ENCODE results near the gene FAF1.

The FAF1 gene

DNA sequence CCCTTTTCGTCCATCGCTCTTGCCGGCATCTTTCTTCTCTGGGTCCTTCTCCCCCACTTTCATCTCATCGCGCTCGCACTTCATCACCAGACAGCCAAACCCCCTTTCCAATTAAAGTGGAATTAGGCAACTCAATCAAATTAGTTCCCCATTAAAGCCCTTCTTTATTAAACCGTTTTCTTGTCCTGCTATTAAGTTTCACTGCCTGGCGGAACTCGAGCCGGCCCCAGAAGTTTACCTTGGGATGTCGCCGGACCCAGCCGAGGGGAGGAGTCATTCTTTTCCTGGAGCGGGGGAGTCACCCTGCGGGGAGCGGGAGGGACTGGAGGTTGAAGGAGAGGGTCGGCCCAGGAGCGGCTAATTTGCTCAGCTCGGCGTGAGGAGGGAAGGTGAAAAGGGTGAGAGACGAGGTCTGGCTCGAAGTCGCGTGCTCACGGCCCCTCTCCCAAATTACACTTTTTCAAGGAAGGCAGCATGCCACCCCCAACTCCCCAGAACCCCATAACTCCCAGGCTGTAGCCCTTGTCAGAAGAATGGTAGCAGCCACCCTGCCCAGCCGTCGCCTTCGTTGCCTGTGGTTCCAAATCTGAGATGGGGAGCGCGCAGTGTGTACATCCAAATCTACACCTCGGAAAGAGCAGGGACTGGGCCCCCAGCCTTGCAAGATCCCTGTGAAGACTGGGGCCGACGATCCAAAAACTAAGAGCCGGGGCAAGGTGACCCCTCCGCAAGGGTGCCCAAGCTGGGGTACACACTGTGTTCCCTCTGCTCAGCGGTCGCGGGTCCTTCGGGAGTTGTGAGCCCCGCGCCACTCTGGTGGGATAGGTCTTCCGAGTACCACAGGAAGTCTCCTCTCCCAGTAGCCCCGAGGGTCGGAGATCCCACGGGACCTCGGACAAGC lies 543.3 kb downstream of the FAF1 start:
- Mint-ChIP-seq H3K9me3 (no peaks in the 10 kb centered on the region), H3K27ac (ENCODE audit: low read depth) (no peak overlapping the region), H3K4me1 (peaks cover 20% of the 10 kb centered on the region), H3K27me3 (peaks cover 80% of the 10 kb centered on the region), H3K36me3 (ENCODE audit: insufficient read depth) (no peaks in the 10 kb centered on the region), H3K4me3 (no peak overlapping the region)
- DNase-seq (ENCODE audit: low spot score in 2 of 2) = no peak
- ATAC-seq (replicated peaks; ENCODE audit: extremely low read depth, poor library complexity, severe bottlenecking) = no peak

DNA sequence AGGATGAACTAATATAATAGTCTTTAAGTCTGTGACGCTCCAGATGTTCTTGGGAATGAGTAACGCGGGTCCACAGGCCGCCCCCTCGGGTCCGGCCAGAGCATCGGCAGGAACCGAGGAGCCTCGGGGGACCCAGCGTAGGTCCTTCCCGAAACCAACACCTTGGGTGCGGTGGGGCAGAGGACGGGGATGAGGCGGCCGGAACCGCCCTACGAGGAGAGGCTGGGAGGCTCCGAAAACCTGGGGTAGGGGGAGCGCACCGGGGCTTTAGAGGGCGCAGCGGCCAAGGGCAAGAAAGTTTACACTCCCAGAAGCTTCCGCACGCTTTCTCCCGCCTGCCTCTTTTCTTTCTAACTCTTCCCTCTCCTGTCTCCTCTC lies 543.9 kb downstream of the FAF1 start:
- ATAC-seq (replicated peaks; ENCODE audit: extremely low read depth, poor library complexity, severe bottlenecking) (no peak), DNase-seq (ENCODE audit: low spot score in 2 of 2) (no peak)
- Mint-ChIP-seq H3K4me1 (peaks cover 18% of the 10 kb centered on the region), H3K27me3 (peaks cover 78% of the 10 kb centered on the region), H3K36me3 (ENCODE audit: insufficient read depth) (no peaks in the 10 kb centered on the region), H3K9me3 (no peaks in the 10 kb centered on the region), H3K27ac (ENCODE audit: low read depth) (no peak overlapping the region), H3K4me3 (no peak overlapping the region)

DNA sequence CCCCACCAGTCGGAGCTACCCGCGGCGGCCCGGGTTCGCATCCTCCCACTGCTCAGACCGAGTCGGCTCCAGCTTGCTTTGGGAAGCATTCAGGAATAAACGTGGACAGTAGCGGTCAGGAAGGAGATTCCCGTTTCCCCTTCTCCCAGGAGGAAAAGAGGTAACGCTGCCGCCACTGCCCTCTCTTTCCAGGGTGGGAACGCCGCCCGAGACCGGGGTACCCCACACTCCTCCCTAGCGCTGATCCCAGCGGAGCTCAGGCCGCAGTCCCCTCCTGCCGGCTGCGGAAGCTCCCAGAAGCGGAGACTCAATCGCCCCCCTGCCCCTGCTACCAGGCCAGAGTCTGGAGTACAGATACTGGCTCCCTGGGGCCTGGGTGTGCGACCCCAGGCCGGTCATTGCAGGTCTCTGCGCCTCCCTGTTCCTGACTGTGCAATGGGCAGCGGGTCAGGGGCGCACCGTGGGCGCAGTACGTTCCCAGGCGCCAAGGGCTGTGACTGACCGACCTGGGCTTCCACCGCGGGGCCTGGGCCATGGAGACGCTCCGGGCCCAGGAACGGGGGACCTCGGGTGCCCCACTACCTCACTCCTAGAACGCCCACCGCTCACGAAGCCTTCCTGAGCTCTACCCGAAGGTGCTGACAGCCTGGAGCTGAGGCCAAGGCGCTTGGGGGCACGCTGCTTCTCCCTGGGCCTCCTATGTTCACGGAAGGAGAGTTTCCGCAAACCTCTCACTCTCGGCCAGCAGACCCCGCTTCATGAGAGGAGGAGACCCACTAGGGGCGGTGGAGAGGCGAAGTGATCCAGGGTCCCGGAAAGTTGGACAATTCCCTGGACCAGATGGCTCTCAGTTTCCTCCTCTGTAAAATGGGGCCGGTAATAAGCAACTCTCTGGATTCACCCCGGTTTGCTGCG lies 544.6 kb downstream of the FAF1 start:
- Mint-ChIP-seq H3K9me3 (no peaks in the 10 kb centered on the region), H3K27me3 (peaks cover 80% of the 10 kb centered on the region), H3K4me3 (no peak overlapping the region), H3K4me1 (peaks cover 17% of the 10 kb centered on the region), H3K27ac (ENCODE audit: low read depth) (no peak overlapping the region), H3K36me3 (ENCODE audit: insufficient read depth) (no peaks in the 10 kb centered on the region)
- ATAC-seq (replicated peaks; ENCODE audit: extremely low read depth, poor library complexity, severe bottlenecking) (no peak), DNase-seq (ENCODE audit: low spot score in 2 of 2) (no peak)

DNA sequence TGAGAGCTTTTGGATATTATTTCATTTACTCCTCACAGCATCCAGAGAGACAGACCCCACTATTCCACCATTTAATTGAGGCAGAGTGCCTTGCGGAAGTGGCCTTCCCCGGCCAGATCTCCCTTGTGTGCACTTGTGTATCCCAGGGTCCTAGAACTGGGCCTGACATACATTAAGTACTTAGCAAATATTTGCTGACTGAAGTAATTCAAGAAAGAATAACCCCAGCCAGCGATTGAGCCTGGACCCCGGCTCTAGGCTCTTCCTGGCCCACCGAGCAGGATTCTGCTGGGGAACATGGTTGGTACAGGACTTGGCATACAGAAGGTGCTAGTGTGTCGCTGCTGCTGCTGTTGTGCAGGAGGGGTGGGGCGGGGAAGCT lies 545.2 kb downstream of the FAF1 start:
- DNase-seq (ENCODE audit: low spot score in 2 of 2) = no peak
- no peaks in the 10 kb centered on the region for H3K9me3 Mint-ChIP-seq
- H3K27ac Mint-ChIP-seq (ENCODE audit: low read depth) = no peak overlapping the region
- peaks cover 80% of the 10 kb centered on the region for H3K27me3 Mint-ChIP-seq
- no peaks in the 10 kb centered on the region for H3K36me3 Mint-ChIP-seq (ENCODE audit: insufficient read depth)
- ATAC-seq (replicated peaks; ENCODE audit: extremely low read depth, poor library complexity, severe bottlenecking) = no peak
- H3K4me1 Mint-ChIP-seq = peaks cover 10% of the 10 kb centered on the region
- H3K4me3 Mint-ChIP-seq = no peak overlapping the region

DNA sequence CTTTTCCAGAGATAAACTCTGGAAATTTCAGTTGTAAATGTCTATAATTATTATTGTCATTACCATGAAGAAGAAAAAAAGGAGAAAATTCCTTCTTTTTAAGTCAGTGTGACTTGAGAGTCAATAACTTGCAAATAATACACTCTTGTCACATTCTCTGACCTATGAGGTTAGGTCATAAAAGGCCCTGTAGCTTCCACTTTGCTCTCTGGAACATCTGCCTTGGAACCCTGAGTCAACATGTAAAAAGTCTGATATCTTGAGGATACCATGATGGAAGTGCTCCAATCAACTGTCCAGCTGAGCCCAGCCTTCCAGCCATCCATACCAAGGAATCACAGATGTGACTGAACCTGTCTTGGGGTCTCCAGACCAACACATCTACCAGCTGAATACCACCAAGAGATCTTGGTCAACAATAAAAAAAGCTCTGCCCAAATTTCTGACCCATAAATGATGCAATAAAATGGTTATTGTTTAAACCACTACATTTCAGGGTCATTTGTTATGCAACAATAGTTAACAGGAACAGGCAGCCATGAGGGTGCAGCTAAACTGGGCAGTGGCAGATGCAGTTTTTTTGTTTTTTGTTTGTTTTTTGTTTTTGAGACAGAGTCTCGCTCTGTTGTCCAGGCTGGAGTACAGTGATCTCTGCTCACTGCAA lies 547.1 kb downstream of the FAF1 start:
- Mint-ChIP-seq H3K4me1 (peaks cover 7% of the 10 kb centered on the region), H3K9me3 (no peaks in the 10 kb centered on the region), H3K4me3 (no peak overlapping the region), H3K36me3 (ENCODE audit: insufficient read depth) (no peaks in the 10 kb centered on the region), H3K27ac (ENCODE audit: low read depth) (no peak overlapping the region), H3K27me3 (peaks cover 76% of the 10 kb centered on the region)
- no peak for ATAC-seq (replicated peaks; ENCODE audit: extremely low read depth, poor library complexity, severe bottlenecking)
- DNase-seq (ENCODE audit: low spot score in 2 of 2) = no peak

DNA sequence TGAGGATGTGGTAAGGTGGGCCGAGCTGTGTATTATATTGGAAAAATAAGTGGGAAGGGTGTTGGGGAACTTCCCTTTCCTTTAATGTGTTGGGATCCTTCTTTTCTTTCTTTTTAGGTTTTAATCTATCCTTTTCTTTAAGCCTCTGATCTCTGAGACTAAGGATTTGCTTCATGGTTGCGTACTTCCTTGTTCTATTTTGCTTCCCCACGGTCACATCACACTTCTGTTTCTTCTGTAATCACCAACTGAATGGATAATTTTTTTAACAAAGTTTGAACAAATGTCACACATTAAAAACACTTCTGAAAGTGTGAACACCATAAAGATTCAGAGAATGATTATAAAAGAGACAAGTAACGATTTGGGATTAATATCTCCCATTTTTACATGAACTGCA lies 554.3 kb downstream of the FAF1 start:
- ATAC-seq (replicated peaks; ENCODE audit: extremely low read depth, poor library complexity, severe bottlenecking) (no peak), DNase-seq (ENCODE audit: low spot score in 2 of 2) (no peak)
- H3K27ac Mint-ChIP-seq (ENCODE audit: low read depth) = no peak overlapping the region
- no peaks in the 10 kb centered on the region for H3K4me1 Mint-ChIP-seq
- no peaks in the 10 kb centered on the region for H3K36me3 Mint-ChIP-seq (ENCODE audit: insufficient read depth)
- no peaks in the 10 kb centered on the region for H3K9me3 Mint-ChIP-seq
- H3K4me3 Mint-ChIP-seq = no peak overlapping the region
- peaks cover 82% of the 10 kb centered on the region for H3K27me3 Mint-ChIP-seq

DNA sequence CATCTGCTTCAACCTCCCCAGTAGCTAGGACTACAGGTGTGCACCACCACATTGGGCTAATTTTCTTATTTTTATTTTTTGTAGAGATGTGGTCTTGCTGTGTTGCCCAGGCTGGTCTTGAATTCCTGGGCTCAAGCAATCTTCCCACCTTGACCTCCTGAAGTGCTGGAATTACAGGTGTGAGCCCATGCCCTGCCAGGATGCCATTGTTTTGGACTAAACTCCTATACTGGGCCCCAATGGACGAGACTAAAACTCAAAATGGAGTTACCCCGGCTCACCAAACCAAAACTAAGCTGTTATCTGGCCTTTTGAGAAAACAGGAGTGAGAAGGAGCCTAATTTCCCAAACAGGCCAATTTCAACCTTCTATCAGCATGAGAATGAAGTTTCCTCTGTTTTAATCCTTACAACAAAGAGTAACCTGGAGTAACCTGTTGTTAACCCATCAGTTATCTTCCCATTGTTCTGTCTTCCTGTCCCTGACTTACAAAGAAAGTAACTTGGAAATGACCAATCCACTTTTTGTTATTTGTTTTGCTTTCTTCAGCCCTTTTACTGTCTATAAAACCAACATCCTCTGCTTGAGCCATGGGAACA lies 566.4 kb downstream of the FAF1 start:
- Mint-ChIP-seq H3K9me3 (no peaks in the 10 kb centered on the region), H3K27me3 (peaks cover 39% of the 10 kb centered on the region), H3K4me3 (no peak overlapping the region), H3K4me1 (no peaks in the 10 kb centered on the region), H3K27ac (ENCODE audit: low read depth) (no peak overlapping the region), H3K36me3 (ENCODE audit: insufficient read depth) (no peaks in the 10 kb centered on the region)
- ATAC-seq (replicated peaks; ENCODE audit: extremely low read depth, poor library complexity, severe bottlenecking) = no peak
- no peak for DNase-seq (ENCODE audit: low spot score in 2 of 2)
